SJSA1 (cell line): ENCODE data around the gene SMYD3. TPM values are rescaled to one million over a fixed set of nuclear protein-coding genes. Genes with fewer than 3 reads are reported as not detected.

Experiments
- DNase-seq, 2 experiments: peaks; one replicate each; pipeline ENCODE4 v3.0.0-alpha.2; 2015 to 2020; ENCODE audit warnings: low spot score in 2 of 2, low read depth in 1 of 2
- H3K27ac ChIP-seq: fragments of 250-450 bp; sonication (Bioruptor Pico); 2 replicates; pipeline ENCODE4 v1.5.1; 2020; ENCODE audit warnings: mild to moderate bottlenecking, moderate library complexity
- H3K27me3 ChIP-seq: fragments of 250-450 bp; sonication (Bioruptor Pico); replicated peaks from 2 replicates; pipeline ENCODE4 v1.5.1; 2020; ENCODE audit warnings: mild to moderate bottlenecking, moderate library complexity
- H3K36me3 ChIP-seq: fragments of 250-450 bp; sonication (Bioruptor Pico); 2 replicates; pipeline ENCODE4 v1.5.1; 2020; ENCODE audit warnings: mild to moderate bottlenecking
- H3K4me1 ChIP-seq: fragments of 250-450 bp; sonication (Bioruptor Pico); replicated peaks from 2 replicates; pipeline ENCODE4 v1.6.1; 2021; ENCODE audit warnings: mild to moderate bottlenecking
- H3K4me3 ChIP-seq: fragments of 250-450 bp; sonication (Bioruptor Pico); 2 replicates; pipeline ENCODE4 v1.5.1; 2020; ENCODE audit warnings: mild to moderate bottlenecking
- H3K9me3 ChIP-seq: fragments of 250-450 bp; sonication (Bioruptor Pico); replicated peaks from 2 replicates; pipeline ENCODE4 v1.5.1; 2020; ENCODE audit warnings: mild to moderate bottlenecking
- total RNA-seq: library from RNA; depleted of rRNA; stranded (reverse); fragments of >200 nt; shearing (Covaris generic); gene quantifications from 2 replicates; pipeline ENCODE4 v1.2.3, GENCODE V29; 2014

The SMYD3 gene
- total RNA-seq, 1 experiment from 2014 or later, result 38.5 TPM

DNA sequence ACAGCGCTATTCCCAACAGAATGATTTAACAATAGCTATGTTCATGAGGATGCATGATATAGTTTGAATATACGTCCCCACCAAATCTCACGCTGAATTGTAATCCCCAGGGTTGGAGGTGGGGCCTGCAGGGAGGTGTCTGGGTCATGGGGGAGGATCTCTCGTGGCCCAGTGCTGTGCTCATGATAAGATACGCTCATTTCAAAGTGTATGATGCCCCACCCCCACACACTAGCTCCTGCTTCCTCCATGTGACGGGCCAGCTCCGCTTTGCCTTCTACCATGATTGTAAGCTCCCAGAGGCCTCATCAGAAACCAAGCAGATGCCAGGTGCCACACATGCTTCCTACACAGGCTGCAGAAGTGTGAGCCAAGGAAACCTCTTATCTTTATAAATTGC is 93.6 kb downstream of the SMYD3 start:
- Histone ChIP-seq H3K27ac (no peak overlapping the region), H3K9me3 (peaks cover 5% of the 10 kb centered on the region; the same call in 1 of the 2 replicates), H3K27me3 (no peaks in the 10 kb centered on the region), H3K4me3 (no peak overlapping the region), H3K4me1 (peaks cover 7% of the 10 kb centered on the region; the same call in 1 of the 2 replicates), H3K36me3 (peaks cover 7% of the 10 kb centered on the region; the same call in 1 of the 2 replicates)
- no peak for DNase-seq

DNA sequence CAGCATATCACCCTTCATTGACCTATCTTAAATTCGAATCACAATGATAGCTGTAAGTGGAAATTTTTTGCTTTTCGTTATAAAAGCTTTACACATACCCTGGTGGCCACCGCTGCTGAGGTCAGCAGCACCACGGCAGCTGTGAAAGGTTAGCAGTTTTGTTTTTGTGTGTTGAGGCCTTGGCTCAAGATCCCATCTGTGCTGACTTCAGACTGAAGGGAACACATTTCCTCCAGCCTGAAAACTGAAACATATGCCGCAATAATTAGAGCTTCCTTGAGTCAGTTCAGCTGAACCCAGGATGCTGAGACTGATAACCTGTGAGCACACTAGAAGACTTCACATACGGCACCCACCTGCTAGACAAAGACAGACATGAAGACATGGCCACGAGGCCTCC is 103.0 kb downstream of the SMYD3 start:
- H3K4me3 ChIP-seq, result no peak overlapping the region
- no peaks in the 10 kb centered on the region for H3K36me3 ChIP-seq
- peaks cover 8% of the 10 kb centered on the region for H3K4me1 ChIP-seq
- H3K27ac ChIP-seq, result no peak overlapping the region
- no peak for DNase-seq
- no peaks in the 10 kb centered on the region for H3K9me3 ChIP-seq
- H3K27me3 ChIP-seq, result no peaks in the 10 kb centered on the region

DNA sequence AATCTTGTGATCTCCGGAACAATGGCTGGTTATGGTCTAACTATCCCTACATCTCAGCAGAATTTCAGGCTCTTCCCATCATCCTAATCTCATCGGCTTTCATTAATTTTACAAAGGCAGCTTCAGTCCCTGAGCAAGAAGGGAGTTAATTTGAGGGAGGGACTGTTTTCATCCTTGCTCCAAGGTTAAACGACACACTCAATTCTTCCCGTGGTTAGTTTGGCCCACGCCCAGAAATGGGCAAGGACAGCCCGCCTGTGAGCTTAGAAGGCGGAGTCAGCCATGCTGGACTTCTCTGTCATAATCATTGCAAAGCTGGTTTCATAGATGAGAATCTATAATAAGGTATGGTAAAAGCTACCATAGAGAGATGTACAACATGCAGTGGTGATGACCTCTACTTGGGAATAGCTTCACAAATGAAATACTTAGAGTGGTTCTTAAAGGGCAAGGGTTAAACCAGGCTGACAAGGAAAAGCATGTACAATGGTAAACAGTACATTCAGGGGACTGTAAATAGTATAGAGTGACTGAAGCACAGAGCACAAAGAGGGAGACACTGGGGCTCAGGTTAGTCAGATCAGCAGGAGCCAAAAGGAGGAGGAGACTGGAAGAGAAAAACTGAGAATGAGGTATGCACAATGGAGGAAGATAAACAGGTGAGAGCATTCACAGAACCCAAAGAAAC is 108.8 kb downstream of the SMYD3 start:
- peaks cover 8% of the 10 kb centered on the region; the same call in 1 of the 2 replicates for H3K4me1 ChIP-seq
- H3K4me3 ChIP-seq, result no peak overlapping the region
- DNase-seq, result no peak
- no peaks in the 10 kb centered on the region; the same call in 1 of the 2 replicates for H3K9me3 ChIP-seq
- H3K27ac ChIP-seq, result no peak overlapping the region
- no peaks in the 10 kb centered on the region for H3K27me3 ChIP-seq
- H3K36me3 ChIP-seq, result no peaks in the 10 kb centered on the region

DNA sequence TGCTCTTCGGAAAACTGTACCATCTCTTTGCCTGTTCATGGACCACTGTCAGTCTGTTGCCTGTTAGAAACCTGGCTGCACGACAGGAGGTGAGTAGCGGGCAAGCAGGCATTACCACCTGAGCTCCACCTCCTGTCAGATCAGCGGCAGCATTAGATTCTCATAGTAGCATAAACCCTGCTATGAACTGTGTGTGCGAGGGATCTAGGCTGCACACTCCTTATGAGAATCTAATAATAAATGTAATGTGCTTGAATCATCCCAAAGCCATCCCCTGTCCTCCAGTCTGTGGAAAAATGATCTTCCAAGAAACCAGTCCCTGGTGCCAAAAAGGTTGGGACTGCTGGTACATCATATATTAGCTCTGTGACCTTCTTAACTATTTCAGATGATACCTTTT is 110.0 kb downstream of the SMYD3 start:
- no peak for DNase-seq

DNA sequence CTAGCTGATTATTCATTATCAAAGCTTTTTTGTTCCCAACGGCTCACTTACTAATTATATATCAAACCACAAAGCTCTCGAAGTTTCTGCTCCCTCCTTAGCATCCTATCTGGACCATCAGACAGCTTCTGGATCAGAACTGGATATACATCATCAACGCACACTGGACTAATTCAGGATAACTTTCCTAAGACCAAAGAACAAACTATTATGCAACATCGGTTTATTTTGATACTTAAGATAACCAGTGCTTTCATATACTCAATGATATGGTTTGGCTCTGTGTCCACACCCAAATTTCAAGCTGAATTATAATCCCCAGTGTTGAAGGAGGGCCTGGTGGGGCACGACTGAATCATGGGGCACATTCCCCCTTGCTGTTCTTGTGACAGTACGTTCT is 110.8 kb downstream of the SMYD3 start:
- H3K9me3 ChIP-seq, result no peaks in the 10 kb centered on the region; the same call in 1 of the 2 replicates
- no peak for DNase-seq
- H3K27me3 ChIP-seq, result no peaks in the 10 kb centered on the region
- no peaks in the 10 kb centered on the region for H3K36me3 ChIP-seq
- no peak overlapping the region for H3K4me3 ChIP-seq
- no peak overlapping the region for H3K27ac ChIP-seq
- H3K4me1 ChIP-seq, result peaks cover 8% of the 10 kb centered on the region; the same call in 1 of the 2 replicates

More for the DNA sequence above, 110.0 kb downstream of the SMYD3 start:
- Histone ChIP-seq H3K9me3 (no peaks in the 10 kb centered on the region; the same call in 1 of the 2 replicates), H3K36me3 (no peaks in the 10 kb centered on the region), H3K27me3 (no peaks in the 10 kb centered on the region), H3K4me1 (peaks cover 8% of the 10 kb centered on the region; the same call in 1 of the 2 replicates), H3K4me3 (no peak overlapping the region), H3K27ac (no peak overlapping the region)

DNA sequence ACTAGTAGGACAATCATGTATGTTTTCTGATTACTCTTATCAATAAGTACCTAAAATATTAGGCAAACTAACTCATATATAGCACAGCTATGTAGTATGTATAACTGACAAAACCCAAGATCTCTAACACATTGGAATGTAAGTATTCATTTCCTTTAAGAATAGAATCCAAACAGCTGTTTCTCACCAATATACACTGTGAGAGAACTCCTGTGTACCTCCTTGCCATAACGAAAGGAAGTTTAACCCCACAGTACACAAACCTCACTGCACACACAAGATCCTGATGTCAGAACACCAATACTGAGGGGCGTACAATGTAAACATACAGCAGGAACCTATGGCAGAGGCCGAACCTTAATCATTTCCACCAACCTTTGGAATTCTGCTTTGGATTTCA is 113.0 kb downstream of the SMYD3 start:
- no peak overlapping the region for H3K27ac ChIP-seq

DNA sequence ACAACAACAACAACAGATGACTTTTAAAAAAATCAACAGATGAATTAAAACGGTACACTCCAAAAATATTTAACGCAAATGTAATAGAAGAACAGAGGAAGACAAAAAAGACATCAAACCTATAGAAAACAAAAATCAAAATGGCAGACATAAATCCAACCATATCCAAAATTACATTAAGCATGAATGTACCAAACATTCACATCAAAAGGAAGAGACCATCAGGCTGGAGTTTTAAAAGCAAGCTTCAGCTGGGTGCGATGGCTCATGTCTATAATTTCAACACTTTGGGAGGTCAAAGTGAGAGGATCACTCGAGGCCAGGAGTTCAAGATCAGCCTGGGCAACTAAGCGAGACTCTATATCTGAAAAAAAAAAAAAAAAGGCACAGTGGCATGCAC is 116.2 kb downstream of the SMYD3 start:
- DNase-seq, result no peak
- Histone ChIP-seq H3K9me3 (0 out of 2 replicates have a peak, but pooled peaks cover 4% of the 10 kb centered on the region), H3K4me1 (no peaks in the 10 kb centered on the region), H3K4me3 (no peak overlapping the region), H3K27me3 (no peaks in the 10 kb centered on the region), H3K36me3 (no peaks in the 10 kb centered on the region), H3K27ac (no peak overlapping the region)

More for the DNA sequence above, 113.0 kb downstream of the SMYD3 start:
- no peaks in the 10 kb centered on the region for H3K4me1 ChIP-seq
- H3K27me3 ChIP-seq, result no peaks in the 10 kb centered on the region
- no peak overlapping the region for H3K4me3 ChIP-seq
- DNase-seq, result no peak
- peaks cover 4% of the 10 kb centered on the region; the same call in 1 of the 2 replicates for H3K9me3 ChIP-seq
- H3K36me3 ChIP-seq, result no peaks in the 10 kb centered on the region

DNA sequence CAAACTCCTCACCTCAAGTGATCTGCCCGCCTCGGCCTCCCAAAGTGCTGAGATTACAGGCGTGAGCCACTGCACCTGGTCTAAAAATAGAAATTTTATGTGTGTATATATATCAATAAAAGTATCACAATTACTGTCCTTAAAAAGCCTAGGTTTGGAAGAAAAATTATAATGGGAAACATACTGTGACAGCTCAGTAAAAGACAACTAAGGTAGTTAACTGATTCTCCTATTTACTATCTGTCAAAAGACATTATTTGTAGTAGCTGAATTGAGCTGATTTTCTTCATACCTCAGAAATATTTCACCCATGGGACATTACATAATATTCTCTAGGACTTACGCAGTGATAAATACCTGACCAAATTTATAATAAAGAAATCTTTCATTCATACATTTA is 122.5 kb downstream of the SMYD3 start:
- H3K9me3 ChIP-seq, result no peaks in the 10 kb centered on the region
- no peak overlapping the region for H3K27ac ChIP-seq
- H3K27me3 ChIP-seq, result no peaks in the 10 kb centered on the region
- H3K4me3 ChIP-seq, result no peak overlapping the region
- no peaks in the 10 kb centered on the region for H3K36me3 ChIP-seq
- no peak for DNase-seq
- H3K4me1 ChIP-seq, result no peaks in the 10 kb centered on the region

DNA sequence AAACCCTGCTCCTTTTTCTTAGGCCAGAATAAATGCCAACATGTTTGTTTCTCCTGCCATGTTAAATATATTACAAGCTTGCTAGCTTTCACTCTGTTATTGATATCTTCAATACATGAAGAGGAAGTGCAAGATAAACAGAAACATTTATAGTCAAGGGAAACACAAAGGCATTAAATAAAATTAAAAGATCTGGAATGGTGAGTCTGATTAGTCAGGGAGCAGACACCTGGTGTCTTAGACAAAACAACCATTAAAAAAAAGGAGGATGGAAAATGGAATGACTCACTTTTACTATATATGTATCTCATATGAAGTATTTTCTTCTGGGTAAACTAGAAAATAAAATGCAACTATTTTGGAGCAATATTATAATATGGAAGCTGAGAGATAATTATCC is 123.3 kb downstream of the SMYD3 start:
- no peak for DNase-seq
- H3K4me3 ChIP-seq, result no peak overlapping the region

DNA sequence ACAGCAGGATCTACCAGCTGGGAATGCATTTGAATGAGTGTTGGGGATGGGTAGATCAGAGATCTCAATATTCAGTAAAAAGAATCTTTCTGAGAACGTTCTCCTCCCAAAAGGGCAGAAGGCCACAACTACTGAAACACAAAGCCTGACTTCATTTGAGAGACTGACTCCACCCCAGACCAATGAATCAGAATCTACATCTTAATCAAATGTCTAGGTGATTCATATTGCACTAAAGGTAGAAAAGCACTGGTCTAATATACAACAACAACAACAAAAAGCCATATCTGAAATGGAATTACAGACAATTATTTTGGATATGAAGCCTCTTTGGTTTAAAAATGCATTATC is 123.9 kb downstream of the SMYD3 start:
- H3K4me3 ChIP-seq, result no peak overlapping the region
- no peaks in the 10 kb centered on the region for H3K4me1 ChIP-seq
- DNase-seq, result no peak
- no peak overlapping the region for H3K27ac ChIP-seq
- H3K36me3 ChIP-seq, result no peaks in the 10 kb centered on the region
- no peaks in the 10 kb centered on the region for H3K9me3 ChIP-seq
- H3K27me3 ChIP-seq, result no peaks in the 10 kb centered on the region

More for the DNA sequence above, 123.3 kb downstream of the SMYD3 start:
- H3K27me3 ChIP-seq, result no peaks in the 10 kb centered on the region
- no peak overlapping the region for H3K27ac ChIP-seq
- no peaks in the 10 kb centered on the region for H3K36me3 ChIP-seq
- no peaks in the 10 kb centered on the region for H3K9me3 ChIP-seq
- H3K4me1 ChIP-seq, result no peaks in the 10 kb centered on the region

DNA sequence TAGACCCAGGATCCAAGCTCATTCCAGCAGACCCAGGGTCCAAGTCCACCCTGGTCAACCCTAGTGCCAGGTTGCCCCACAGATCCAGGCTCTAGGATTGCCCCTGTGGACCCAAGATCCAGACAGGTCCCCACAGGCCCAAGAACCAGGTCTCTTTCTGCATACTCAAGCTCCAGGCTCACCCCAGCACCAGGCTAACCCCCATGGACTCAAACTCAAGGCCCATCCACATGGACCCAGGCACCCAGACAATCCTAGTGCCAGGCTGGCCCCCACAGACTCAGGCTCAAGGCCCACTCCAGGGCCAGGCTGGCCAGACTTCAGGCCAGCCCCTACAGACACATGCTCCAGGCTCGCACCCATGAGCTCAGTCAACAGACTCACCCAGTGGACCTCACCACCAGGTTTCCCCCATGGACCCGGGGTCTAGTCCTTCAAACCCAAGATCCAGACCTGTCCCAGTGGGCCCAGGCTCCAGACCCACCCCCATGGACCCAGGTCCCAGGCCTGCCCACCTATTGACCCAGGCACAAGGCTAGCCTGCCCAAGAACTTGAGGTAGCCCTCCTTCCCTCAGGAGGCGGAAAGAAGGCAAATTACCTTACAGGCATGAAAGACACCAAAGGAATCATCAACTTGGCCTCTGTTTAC is 124.4 kb downstream of the SMYD3 start:
- H3K9me3 ChIP-seq, result no peaks in the 10 kb centered on the region
- no peaks in the 10 kb centered on the region for H3K27me3 ChIP-seq
- no peak overlapping the region for H3K27ac ChIP-seq
- no peak overlapping the region for H3K4me3 ChIP-seq
- no peaks in the 10 kb centered on the region for H3K4me1 ChIP-seq
- no peak for DNase-seq
- no peaks in the 10 kb centered on the region for H3K36me3 ChIP-seq

DNA sequence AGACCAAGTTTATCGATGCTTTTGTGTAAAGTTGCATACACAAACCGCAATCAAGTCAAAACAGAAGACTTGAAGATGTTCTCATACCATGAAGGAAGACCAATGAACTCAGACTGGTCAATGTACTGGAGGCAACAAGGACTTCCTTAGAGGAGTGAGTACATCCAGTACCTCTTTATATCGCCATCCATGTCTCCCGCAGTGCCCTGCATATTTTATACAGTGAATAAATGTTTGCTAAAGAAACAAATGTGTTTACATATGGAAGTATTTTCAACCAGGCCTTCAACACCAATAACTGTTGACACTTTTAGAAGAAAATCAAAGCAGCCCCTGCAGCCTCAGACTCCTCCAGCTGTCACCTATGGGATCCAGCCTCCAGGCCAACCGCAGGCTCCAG is 125.6 kb downstream of the SMYD3 start:
- no peak for DNase-seq
- H3K27me3 ChIP-seq, result no peaks in the 10 kb centered on the region
- no peak overlapping the region for H3K4me3 ChIP-seq
- no peak overlapping the region for H3K27ac ChIP-seq
- no peaks in the 10 kb centered on the region for H3K9me3 ChIP-seq
- no peaks in the 10 kb centered on the region for H3K4me1 ChIP-seq
- no peaks in the 10 kb centered on the region for H3K36me3 ChIP-seq

DNA sequence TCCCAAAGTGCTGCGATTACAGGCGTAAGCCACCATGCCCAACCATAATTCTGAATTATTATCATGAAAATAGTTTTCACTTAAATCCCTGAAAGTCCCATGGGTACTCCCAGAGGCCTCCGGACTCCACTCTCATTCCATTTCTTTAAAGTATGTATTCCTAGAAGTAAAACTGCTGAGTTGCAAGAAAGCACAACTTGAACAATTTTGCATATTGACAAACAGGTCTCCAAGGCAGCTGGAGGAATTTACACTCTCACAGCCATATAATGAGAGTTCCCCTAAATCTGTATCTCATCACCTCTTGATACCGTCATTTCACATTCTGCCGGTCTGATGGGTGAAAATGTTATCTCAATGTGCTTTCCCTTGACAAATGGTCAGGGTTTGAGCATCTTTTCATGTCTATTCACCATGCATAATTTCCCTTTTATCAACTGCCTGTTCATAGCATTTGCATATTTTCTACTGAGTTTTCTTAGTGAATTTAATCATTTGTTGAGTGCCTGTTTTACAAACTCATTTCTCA is 129.4 kb downstream of the SMYD3 start:
- Histone ChIP-seq H3K9me3 (no peaks in the 10 kb centered on the region), H3K27ac (no peak overlapping the region), H3K27me3 (no peaks in the 10 kb centered on the region), H3K36me3 (no peaks in the 10 kb centered on the region), H3K4me3 (no peak overlapping the region), H3K4me1 (no peaks in the 10 kb centered on the region)
- no peak for DNase-seq

DNA sequence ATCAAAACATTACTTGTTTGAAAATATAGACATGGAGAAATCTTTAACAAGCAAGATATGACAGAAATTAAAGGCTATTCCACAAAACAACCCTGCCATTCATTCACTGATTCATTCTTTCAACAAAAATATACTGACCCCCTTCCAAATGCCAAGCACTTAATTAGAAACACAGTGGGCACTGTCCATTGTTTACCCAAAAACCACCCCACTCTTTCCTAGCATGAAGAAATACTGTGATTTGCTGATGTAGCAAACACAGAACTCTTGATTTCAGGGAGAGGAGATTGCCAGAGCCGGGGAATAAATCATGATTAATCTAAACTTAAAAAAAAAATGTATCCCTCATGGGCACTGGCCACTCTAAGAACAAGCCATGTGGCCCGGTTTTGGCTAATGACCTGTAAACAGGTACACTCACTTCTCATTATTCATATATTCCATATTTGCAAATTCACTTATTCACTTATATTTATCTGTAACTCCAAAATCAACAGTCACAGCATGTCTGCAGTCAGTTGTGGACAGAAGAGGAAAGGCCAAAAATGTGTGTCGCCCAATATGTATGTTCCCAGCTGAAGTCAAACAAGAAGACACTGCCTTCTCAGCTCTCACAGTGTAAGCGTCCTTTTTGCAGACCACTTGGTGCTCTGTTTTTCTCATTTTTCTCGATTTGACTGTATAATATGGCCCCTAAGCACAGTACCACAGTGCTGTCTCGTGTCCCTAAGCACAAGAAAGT is 133.1 kb downstream of the SMYD3 start:
- no peak for DNase-seq
- H3K4me1 ChIP-seq, result no peaks in the 10 kb centered on the region
- H3K9me3 ChIP-seq, result no peaks in the 10 kb centered on the region
- no peaks in the 10 kb centered on the region for H3K27me3 ChIP-seq
- no peaks in the 10 kb centered on the region for H3K36me3 ChIP-seq
- no peak overlapping the region for H3K27ac ChIP-seq
- H3K4me3 ChIP-seq, result no peak overlapping the region
